PFSK-1 (cell line): ENCODE measurements around the gene YAF2.

Experiments
- FOXP2 ChIP-seq: optimal IDR thresholded peaks from 2 replicates; pipeline ENCODE3; 2011; ENCODE audit warnings: borderline replicate concordance, control low read depth, inconsistent platforms; ENCODE audit not compliant: insufficient read depth; ENCODE audit errors: extremely low read length, extremely low read depth
- POLR2AphosphoS5 ChIP-seq: IDR thresholded peaks from 2 replicates; pipeline ENCODE4 v1.6.1; 2012; ENCODE audit warnings: low read depth, mild to moderate bottlenecking, control low read depth, low read length, moderate library complexity
- REST ChIP-seq, 2 experiments: IDR thresholded peaks; 2 replicates each; pipeline versions ENCODE4 v1.6.1 to v1.8.0; 2011 to 2012; ENCODE audit warnings: low read depth in 2 of 2, low read length in 2 of 2, control low read depth in 1 of 2, inconsistent platforms in 1 of 2, mild to moderate bottlenecking in 1 of 2, moderate library complexity in 1 of 2; ENCODE audit not compliant: insufficient read depth in 1 of 2
- SIN3A ChIP-seq: IDR thresholded peaks from 2 replicates; pipeline ENCODE4 v1.6.1; 2012; ENCODE audit warnings: mild to moderate bottlenecking, low read length, moderate library complexity, borderline replicate concordance; ENCODE audit not compliant: insufficient read depth
- TAF1 ChIP-seq: IDR thresholded peaks from 2 replicates; pipeline ENCODE4 v1.6.1; 2012; ENCODE audit warnings: low read length, control low read depth, borderline replicate concordance; ENCODE audit not compliant: insufficient read depth

Gene YAF2

GRCh38 chr12:42267413-42268190, 29.6 kb upstream of the YAF2 start:
- no peak for TF ChIP-seq SIN3A

- no peak for TF ChIP-seq FOXP2
- TF ChIP-seq SIN3A, result no peak
- TF ChIP-seq TAF1, result no peak
These were observed 28.7 kb upstream of the YAF2 start for GRCh38 chr12:42266579-42267230.

GRCh38 chr12:42262271-42262670, 24.2 kb upstream of the YAF2 start:
- no peak for TF ChIP-seq REST (IDR thresholded peaks at IDR 0.05; ENCODE audit: insufficient read depth in 1 of 2, low read depth in 2 of 2, low read length in 2 of 2)
- no peak for TF ChIP-seq TAF1
- TF ChIP-seq FOXP2, result no peak
- TF ChIP-seq POLR2AphosphoS5, result no peak
- TF ChIP-seq SIN3A, result no peak

- TF ChIP-seq POLR2AphosphoS5 (no peak), FOXP2 (no peak), TAF1 (no peak), REST (IDR thresholded peaks at IDR 0.05; ENCODE audit: insufficient read depth in 1 of 2, low read depth in 2 of 2, low read length in 2 of 2) (no peak), SIN3A (no peak)
These were observed 23.7 kb upstream of the YAF2 start for GRCh38 chr12:42261708-42262107.

GRCh38 chr12:42260518-42260917, 22.5 kb upstream of the YAF2 start:
- TF ChIP-seq SIN3A (no peak), POLR2AphosphoS5 (no peak), REST (IDR thresholded peaks at IDR 0.05; ENCODE audit: insufficient read depth in 1 of 2, low read depth in 2 of 2, low read length in 2 of 2) (no peak), TAF1 (no peak), FOXP2 (no peak)

GRCh38 chr12:42259699-42260098, 21.7 kb upstream of the YAF2 start:
- no peak for TF ChIP-seq REST (IDR thresholded peaks at IDR 0.05; ENCODE audit: insufficient read depth in 1 of 2, low read depth in 2 of 2, low read length in 2 of 2)
- no peak for TF ChIP-seq FOXP2
- TF ChIP-seq SIN3A, result no peak
- no peak for TF ChIP-seq TAF1
- no peak for TF ChIP-seq POLR2AphosphoS5
